HepG2 (cell line): ENCODE measurements around the gene SYNE1. TPM values are rescaled to one million over a fixed set of nuclear protein-coding genes. Genes with fewer than 3 reads are reported as not detected.
A peak's percentile ranks its signal among the peaks of the same experiment; 100 is the strongest.

Source experiments
- AFF4 ChIP-seq: sonication (generic); formaldehyde crosslinking; IDR thresholded peaks from 2 replicates; pipeline ENCODE4 v1.4.0; 2020; ENCODE audit warnings: missing genetic modification reagents
- BCL6 ChIP-seq: IDR thresholded peaks from 2 replicates; pipeline ENCODE4 v1.6.1; 2016; ENCODE audit warnings: missing genetic modification reagents, missing compliant biosample characterization
- BRF2 ChIP-seq: sonication (generic); formaldehyde crosslinking; IDR thresholded peaks from 2 replicates; pipeline ENCODE4 v1.8.1; 2022; ENCODE audit warnings: mild to moderate bottlenecking, missing genetic modification reagents
- FOSL2 ChIP-seq: sonication (generic); formaldehyde crosslinking; IDR thresholded peaks from 2 replicates; pipeline ENCODE4 v1.4.0; 2020; ENCODE audit warnings: missing genetic modification reagents
- KLF6 ChIP-seq: IDR thresholded peaks from 2 replicates; pipeline ENCODE4 v1.8.0; 2016; ENCODE audit warnings: missing biosample characterization, missing genetic modification reagents
- KMT2A ChIP-seq: sonication (generic); formaldehyde crosslinking; IDR thresholded peaks from 2 replicates; pipeline ENCODE4 v1.4.0; 2020; ENCODE audit warnings: missing genetic modification reagents
- MNT ChIP-seq: fragments of 450-650 bp; IDR thresholded peaks from 2 replicates; pipeline ENCODE4 v1.6.1; 2016
- NFIC ChIP-seq: IDR thresholded peaks from 2 replicates; pipeline ENCODE4 v1.6.1; 2012; ENCODE audit warnings: mild to moderate bottlenecking, low read length, inconsistent platforms
- NR2C2 ChIP-seq: sonication (generic); formaldehyde crosslinking; IDR thresholded peaks from 2 replicates; pipeline ENCODE4 v1.4.0; 2020; ENCODE audit warnings: missing genetic modification reagents, mild to moderate bottlenecking, moderate library complexity, borderline replicate concordance
- NR3C1 ChIP-seq: sonication (generic); formaldehyde crosslinking; IDR thresholded peaks from 2 replicates; pipeline ENCODE4 v1.4.0; 2020; ENCODE audit warnings: missing genetic modification reagents
- POLR2G ChIP-seq: fragments of 200-400 bp; formaldehyde crosslinking; IDR thresholded peaks from 2 replicates; pipeline ENCODE4 v1.6.1; 2018; ENCODE audit warnings: mild to moderate bottlenecking, low read depth, low read length, moderate library complexity
- PRDM10 ChIP-seq: sonication (generic); formaldehyde crosslinking; IDR thresholded peaks from 2 replicates; pipeline ENCODE4 v1.4.0; 2020; ENCODE audit warnings: low read depth, missing genetic modification reagents
- RORA ChIP-seq: sonication (generic); formaldehyde crosslinking; IDR thresholded peaks from 2 replicates; pipeline ENCODE4 v1.5.0; 2020; ENCODE audit warnings: mild to moderate bottlenecking, missing genetic modification reagents, moderate library complexity
- TP53 ChIP-seq: sonication (generic); formaldehyde crosslinking; conservative IDR thresholded peaks from 2 replicates; pipeline ENCODE4 v1.4.0; 2020; ENCODE audit warnings: missing genetic modification reagents
- ZBTB38 ChIP-seq: sonication (generic); formaldehyde crosslinking; IDR thresholded peaks from 2 replicates; pipeline ENCODE4 v1.5.1; 2020; ENCODE audit warnings: mild to moderate bottlenecking, missing genetic modification reagents
- ZNF224 ChIP-seq: sonication (generic); formaldehyde crosslinking; IDR thresholded peaks from 2 replicates; pipeline ENCODE4 v1.5.0; 2020; ENCODE audit warnings: mild to moderate bottlenecking, missing genetic modification reagents
- ZNF329 ChIP-seq: sonication (generic); formaldehyde crosslinking; IDR thresholded peaks from 2 replicates; pipeline ENCODE4 v1.9.0; 2021; ENCODE audit warnings: low read depth, mild to moderate bottlenecking, missing genetic modification reagents
- ZNF775 ChIP-seq: sonication (generic); formaldehyde crosslinking; IDR thresholded peaks from 2 replicates; pipeline ENCODE4 v1.4.0; 2020; ENCODE audit warnings: missing genetic modification reagents, mild to moderate bottlenecking, moderate library complexity, borderline replicate concordance
- ZSCAN30 ChIP-seq: sonication (generic); formaldehyde crosslinking; IDR thresholded peaks from 2 replicates; pipeline ENCODE4 v1.5.0; 2020; ENCODE audit warnings: mild to moderate bottlenecking, missing genetic modification reagents
- polyA plus RNA-seq, 8 experiments: library from polyadenylated mRNA; depleted of rRNA in 3 of 8; stranded (reverse) in 7 of 8; unstranded in 1 of 8; fragments of >200 nt; fragmentation: Illumina TruSeq in 4 of 8; extraction: Trizol in 4 of 8; gene quantifications; 2 replicates each; pipeline versions ENCODE4 v1.2.1 to v1.2.3, GENCODE V29; 2011 to 2016; ENCODE audit warnings: low read depth in 4 of 8, missing spikeins in 1 of 8, mixed read lengths in 1 of 8; ENCODE audit not compliant: insufficient read depth in 1 of 8
- total RNA-seq, 5 experiments: library from RNA; depleted of rRNA; stranded (reverse); fragments of >200 nt; fragmentation: Illumina TruSeq; extraction: Trizol; gene quantifications; 2 replicates each; pipeline ENCODE4 v1.2.3, GENCODE V29; 2016; ENCODE audit warnings: low read depth in 1 of 5

Gene SYNE1
- total and polyA plus RNA-seq, 2 of the 13 experiments (the other 11 are each of a cell fraction or from before 2014, with no cell fraction given), result 5.5 to 15.9 TPM

GRCh38 chr6:152380993-152381898, 255.9 kb downstream of the SYNE1 start (continued):
- TF ChIP-seq BCL6 (CRISPR knock-in tag) (0 out of 2 replicates have a peak, but pooled peaks have one; percentile 6), ZNF224 (peak; percentile 67; the same call in 1 of the 2 replicates), BRF2 (CRISPR knock-in tag) (no peak), RORA (CRISPR knock-in tag) (no peak), KMT2A (CRISPR knock-in tag) (peak; percentile 51; the same call in 1 of the 2 replicates), TP53 (CRISPR knock-in tag) (no peak), AFF4 (CRISPR knock-in tag) (no peak), ZNF329 (CRISPR knock-in tag) (no peak), NR3C1 (CRISPR knock-in tag) (no peak), NFIC (peak; percentile 48; the same call in 1 of the 2 replicates), ZBTB38 (0 out of 2 replicates have a peak, but pooled peaks have one; percentile 27), FOSL2 (CRISPR knock-in tag) (peak; percentile 95), ZSCAN30 (no peak), ZNF775 (0 out of 2 replicates have a peak, but pooled peaks have one; percentile 47), POLR2G (peak; percentile 48; the same call in 1 of the 2 replicates), NR2C2 (CRISPR knock-in tag) (peak; percentile 38; the same call in 1 of the 2 replicates), PRDM10 (CRISPR knock-in tag) (peak; percentile 89), MNT (peak; percentile 27; the same call in 1 of the 2 replicates), KLF6 (CRISPR knock-in tag) (peak; percentile 67; the same call in 1 of the 2 replicates)
